HepG2 (cell line): Measurements from ENCODE around the gene GGA1. TPM values are rescaled to one million over a fixed set of nuclear protein-coding genes. Genes with fewer than 3 reads are reported as not detected.

ENCODE experiments used
- ATAC-seq: fragments of 200-7000 bp; cut with Tn5 transposase; 3 replicates; pipeline ENCODE4 v1.9.1; 2020; ENCODE audit warnings: mild to moderate bottlenecking, moderate library complexity
- BruUV-seq: library from RNA; stranded (reverse); fragments of 400-500 nt; replicated peaks from 2 replicates; lab custom pipeline; 2021; lab: Mats Ljungman, UMichigan
- CTCF ChIA-PET: fragments of 300-600 bp; formaldehyde crosslinking; extraction: SDS; loops from one replicate; lab custom pipeline; 2021; ENCODE audit warnings: low total read pairs, inconsistent platforms, low intra/inter-chr PET ratio; lab: Yijun Ruan, JAX
- POLR2A ChIA-PET: fragments of 350-600 bp; sonication (Branson Sonifier 250); formaldehyde crosslinking; loops from one replicate; lab custom pipeline; 2020; ENCODE audit warnings: antibody characterized with exemption, inconsistent platforms; lab: Yijun Ruan, JAX
- DNase-seq: peaks from one replicate; pipeline ENCODE4 v3.0.0-alpha.2; 2015; ENCODE audit warnings: low spot score
- FAIRE-seq: peaks from 3 replicates; lab custom pipeline; 2011; peaks lifted over from hg19 to GRCh38; lab: Jason Lieb, UNC
- H2AFZ ChIP-seq: one replicate; pipeline ENCODE4 v1.6.1; 2011; ENCODE audit warnings: low read length, inconsistent platforms
- H3K27ac ChIP-seq: fragments of 300-600 bp; 3 replicates; pipeline ENCODE4 v1.8.0; 2011; ENCODE audit warnings: mixed run types, mild to moderate bottlenecking, mixed read lengths, low read length, inconsistent platforms; ENCODE audit not compliant: insufficient read depth; ENCODE audit errors: extremely low read length
- H3K27me3 ChIP-seq, 2 experiments: fragments of 200-600 bp in 1 of 2; 2 replicates in 1 of 2; 3 replicates in 1 of 2; pipeline versions ENCODE4 v1.6.0 to v1.8.0; 2011; ENCODE audit warnings: low read length in 2 of 2, mild to moderate bottlenecking in 2 of 2, moderate library complexity in 2 of 2, inconsistent platforms in 1 of 2; ENCODE audit not compliant: insufficient read depth in 2 of 2, control insufficient read depth in 1 of 2
- H3K36me3 ChIP-seq, 2 experiments: fragments of 200-600 bp in 1 of 2; replicated peaks in 1 of 2; 2 replicates in 1 of 2; 3 replicates in 1 of 2; pipeline versions ENCODE4 v1.5.1 to v1.8.0; 2011; ENCODE audit warnings: low read length in 2 of 2, inconsistent platforms in 1 of 2; ENCODE audit not compliant: insufficient read depth in 2 of 2, control insufficient read depth in 1 of 2
- H3K4me1 ChIP-seq: 2 replicates; pipeline ENCODE4 v1.5.1; 2012; ENCODE audit warnings: low read length, inconsistent platforms; ENCODE audit not compliant: insufficient read depth
- H3K4me2 ChIP-seq: 2 replicates; pipeline ENCODE4 v1.6.0; 2011; ENCODE audit warnings: low read depth, low read length, inconsistent platforms
- H3K4me3 ChIP-seq, 3 experiments: fragments of 200-600 bp in 1 of 3; sonication (generic), shearing (Covaris generic) in 1 of 3; replicated peaks in 1 of 3; 2 replicates each; pipeline ENCODE4 v1.5.1; 2011 to 2016; ENCODE audit warnings: low read length in 3 of 3, inconsistent platforms in 2 of 3, low read depth in 2 of 3, mild to moderate bottlenecking in 2 of 3, control low read depth in 1 of 3, mixed read lengths in 1 of 3; ENCODE audit not compliant: insufficient read depth in 1 of 3
- H3K79me2 ChIP-seq: one replicate; pipeline ENCODE4 v1.6.1; 2011; ENCODE audit warnings: low read length, inconsistent platforms; ENCODE audit not compliant: insufficient read depth
- H3K9ac ChIP-seq: 2 replicates; pipeline ENCODE4 v1.6.0; 2011; ENCODE audit warnings: mild to moderate bottlenecking, low read depth, low read length, inconsistent platforms; ENCODE audit not compliant: insufficient read depth
- H3K9me3 ChIP-seq: 2 replicates; pipeline ENCODE4 v1.5.1; 2012; ENCODE audit warnings: mild to moderate bottlenecking, low read length
- H4K20me1 ChIP-seq: 2 replicates; pipeline ENCODE4 v1.6.0; 2011; ENCODE audit warnings: inconsistent platforms, mild to moderate bottlenecking, low read length, moderate library complexity; ENCODE audit not compliant: insufficient read depth
- AGO1 ChIP-seq: fragments of 200-400 bp; formaldehyde crosslinking; IDR thresholded peaks from 2 replicates; pipeline ENCODE4 v1.6.1; 2017; ENCODE audit warnings: mild to moderate bottlenecking, low read depth, low read length, moderate library complexity; ENCODE audit not compliant: poor library complexity, severe bottlenecking
- HNRNPK ChIP-seq: fragments of 200-400 bp; formaldehyde crosslinking; IDR thresholded peaks from 2 replicates; pipeline ENCODE4 v1.6.1; 2018; ENCODE audit warnings: low read length, low read depth, moderate library complexity, mild to moderate bottlenecking; ENCODE audit not compliant: poor library complexity, severe bottlenecking
- JUN ChIP-seq: sonication (generic); formaldehyde crosslinking; IDR thresholded peaks from 2 replicates; pipeline ENCODE4 v1.4.0; 2020; ENCODE audit warnings: mild to moderate bottlenecking, missing genetic modification reagents
- POLR2G ChIP-seq: fragments of 200-400 bp; formaldehyde crosslinking; IDR thresholded peaks from 2 replicates; pipeline ENCODE4 v1.6.1; 2018; ENCODE audit warnings: mild to moderate bottlenecking, low read depth, low read length, moderate library complexity
- ZNF121 ChIP-seq: sonication (generic); formaldehyde crosslinking; IDR thresholded peaks from 2 replicates; pipeline ENCODE4 v1.5.0; 2020; ENCODE audit warnings: mild to moderate bottlenecking, missing genetic modification reagents
- ZNF274 ChIP-seq: sonication (generic); formaldehyde crosslinking; IDR thresholded peaks from 2 replicates; pipeline ENCODE4 v1.5.1; 2020; ENCODE audit warnings: mild to moderate bottlenecking, missing genetic modification reagents
- ZNF788 ChIP-seq: sonication (generic); formaldehyde crosslinking; IDR thresholded peaks from 2 replicates; pipeline ENCODE4 v1.5.0; 2020; ENCODE audit warnings: mild to moderate bottlenecking, missing genetic modification reagents, borderline replicate concordance
- ZSCAN21 ChIP-seq: sonication (generic); formaldehyde crosslinking; IDR thresholded peaks from 2 replicates; pipeline ENCODE4 v1.8.0; 2022; ENCODE audit warnings: mild to moderate bottlenecking, missing genetic modification reagents, moderate library complexity, borderline replicate concordance
- WGBS: methylation state at CpG from one replicate; pipeline ENCODE4 v1.1.6; 2017; ENCODE audit warnings: low lambda C conversion rate; 5-methylcytosine and 5-hydroxymethylcytosine counted together
- in situ Hi-C: cut with HindIII; loops from 2 replicates; pipeline ENCODE4 v1.10.0; 2017; ENCODE audit warnings: low pct_unique_long_range_greater_than_20kb; ENCODE audit not compliant: extremely low pct_ligation_motif_present
- intact Hi-C: fragments of 100-400 bp; cut with micrococcal nuclease; formaldehyde crosslinking; loops from one replicate; pipeline ENCODE4 v1.10.0; 2022; ENCODE audit not compliant: unreplicated experiment
- polyA plus RNA-seq, 8 experiments: library from polyadenylated mRNA; depleted of rRNA in 3 of 8; stranded (reverse) in 7 of 8; unstranded in 1 of 8; fragments of >200 nt; fragmentation: Illumina TruSeq in 4 of 8; extraction: Trizol in 4 of 8; gene quantifications; 2 replicates each; pipeline versions ENCODE4 v1.2.1 to v1.2.3, GENCODE V29; 2011 to 2016; ENCODE audit warnings: low read depth in 4 of 8, missing spikeins in 1 of 8, mixed read lengths in 1 of 8; ENCODE audit not compliant: insufficient read depth in 1 of 8
- total RNA-seq, 5 experiments: library from RNA; depleted of rRNA; stranded (reverse); fragments of >200 nt; fragmentation: Illumina TruSeq; extraction: Trizol; gene quantifications; 2 replicates each; pipeline ENCODE4 v1.2.3, GENCODE V29; 2016; ENCODE audit warnings: low read depth in 1 of 5
- TF ChIP-seq, protein P1 (sequence below): sonication (generic); IDR thresholded peaks from 2 replicates; pipeline ENCODE4 v1.6.1; 2016; ENCODE audit warnings: low read depth, borderline replicate concordance
- TF ChIP-seq, protein P2 (sequence below): sonication (generic); formaldehyde crosslinking; IDR thresholded peaks from 2 replicates; pipeline ENCODE4 v1.4.0; 2020; ENCODE audit warnings: mild to moderate bottlenecking, missing genetic modification reagents
- TF ChIP-seq, protein P3 (sequence below): sonication (generic); formaldehyde crosslinking; IDR thresholded peaks from 2 replicates; pipeline ENCODE4 v1.5.1; 2020; ENCODE audit warnings: mild to moderate bottlenecking, missing genetic modification reagents, borderline replicate concordance
- TF ChIP-seq, protein P4 (sequence below): sonication (generic); formaldehyde crosslinking; IDR thresholded peaks from 2 replicates; pipeline ENCODE4 v1.4.0; 2020; ENCODE audit warnings: missing genetic modification reagents

Gene GGA1
- total and polyA plus RNA-seq, 2 of the 13 experiments (the other 11 are each of a cell fraction or from before 2014, with no cell fraction given) = 29.1 to 87.2 TPM

DNA sequence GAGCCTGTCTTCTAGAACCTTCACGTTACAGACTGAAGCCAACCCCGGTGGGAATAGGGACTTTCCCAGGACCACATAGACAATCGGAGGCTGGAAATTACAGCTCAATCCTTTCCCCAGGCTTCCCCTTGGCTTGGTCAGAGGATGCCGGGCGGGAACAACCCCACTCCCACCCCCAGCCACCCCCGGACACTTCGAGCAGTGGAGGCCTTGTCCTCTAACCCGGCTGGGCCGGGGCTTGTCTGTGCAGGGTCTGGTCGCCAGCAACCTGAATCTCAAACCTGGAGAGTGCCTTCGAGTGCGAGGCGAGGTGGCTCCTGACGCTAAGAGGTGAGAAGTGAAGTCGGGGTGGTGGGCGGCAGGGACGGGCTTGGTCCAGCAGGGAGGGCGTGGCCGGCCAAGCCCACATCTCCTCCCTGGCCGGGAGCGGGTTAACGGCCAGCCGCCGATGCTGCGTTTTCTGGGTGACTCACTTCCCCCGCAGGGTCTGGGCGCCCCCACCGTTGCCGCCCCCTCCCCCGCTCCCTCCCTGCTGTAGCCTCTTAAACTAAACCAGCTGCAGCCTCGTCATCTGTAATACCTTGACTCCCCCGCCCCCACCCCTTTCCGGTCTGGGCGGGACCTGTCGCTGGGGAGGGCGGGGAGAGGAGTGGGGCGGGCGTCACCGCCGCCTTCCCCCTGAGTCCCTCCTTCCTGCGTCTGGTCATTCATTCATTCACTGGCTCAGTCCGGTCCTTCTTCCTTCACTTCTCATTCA is 68.3 kb downstream of the GGA1 start:
- peak overlapping the region; percentile 33 for H3K27ac ChIP-seq
- peak overlapping the region; percentile 96 for H3K4me2 ChIP-seq
- H3K4me1 ChIP-seq = peaks cover 54% of the 10 kb centered on the region
- no peak overlapping the region for H2AFZ ChIP-seq
- H3K27me3 ChIP-seq = no peaks in the 10 kb centered on the region
- peak; percentile 75 for DNase-seq
- H4K20me1 ChIP-seq = no peaks in the 10 kb centered on the region
- in situ Hi-C loops (no loop called here), intact Hi-C loops (loop anchor here (1.0 kb wide), 1 partner anchor 16 kb away; no protein-coding TSS in a partner anchor)
- no peaks in the 10 kb centered on the region for H3K9me3 ChIP-seq
- FAIRE-seq = no peak
- POLR2A ChIA-PET = interaction anchor here (0.6 to 6.0 kb wide), 7 partner anchors 9 to 323 kb away, joined by 3 to 120 read pairs (median 4); partner anchors contain the start of genes NOL12 and PDXP
- peak overlapping the region; percentile 71 for H3K9ac ChIP-seq
- H3K4me3 ChIP-seq = peak overlapping the region; percentile 57 to 71 (median 59)
- CTCF ChIA-PET = no interaction called here
- BruUV-seq = no TSS peak
- H3K79me2 ChIP-seq = no peaks in the 10 kb centered on the region
- WGBS = under 1% methylated on average over 20 of the region's 42 CpGs
- ATAC-seq = peak; percentile 20
- H3K36me3 ChIP-seq = peaks cover 0 to 2% of the 10 kb centered on the region in 2 experiments; a peak in 1 of 5 replicates
- no peak for TF ChIP-seq AGO1
- TF ChIP-seq ZNF274 (CRISPR knock-in tag) = no peak
- TF ChIP-seq, protein P1, sequence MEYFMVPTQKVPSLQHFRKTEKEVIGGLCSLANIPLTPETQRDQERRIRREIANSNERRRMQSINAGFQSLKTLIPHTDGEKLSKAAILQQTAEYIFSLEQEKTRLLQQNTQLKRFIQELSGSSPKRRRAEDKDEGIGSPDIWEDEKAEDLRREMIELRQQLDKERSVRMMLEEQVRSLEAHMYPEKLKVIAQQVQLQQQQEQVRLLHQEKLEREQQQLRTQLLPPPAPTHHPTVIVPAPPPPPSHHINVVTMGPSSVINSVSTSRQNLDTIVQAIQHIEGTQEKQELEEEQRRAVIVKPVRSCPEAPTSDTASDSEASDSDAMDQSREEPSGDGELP = peak; percentile 80
- TF ChIP-seq, protein P2, sequence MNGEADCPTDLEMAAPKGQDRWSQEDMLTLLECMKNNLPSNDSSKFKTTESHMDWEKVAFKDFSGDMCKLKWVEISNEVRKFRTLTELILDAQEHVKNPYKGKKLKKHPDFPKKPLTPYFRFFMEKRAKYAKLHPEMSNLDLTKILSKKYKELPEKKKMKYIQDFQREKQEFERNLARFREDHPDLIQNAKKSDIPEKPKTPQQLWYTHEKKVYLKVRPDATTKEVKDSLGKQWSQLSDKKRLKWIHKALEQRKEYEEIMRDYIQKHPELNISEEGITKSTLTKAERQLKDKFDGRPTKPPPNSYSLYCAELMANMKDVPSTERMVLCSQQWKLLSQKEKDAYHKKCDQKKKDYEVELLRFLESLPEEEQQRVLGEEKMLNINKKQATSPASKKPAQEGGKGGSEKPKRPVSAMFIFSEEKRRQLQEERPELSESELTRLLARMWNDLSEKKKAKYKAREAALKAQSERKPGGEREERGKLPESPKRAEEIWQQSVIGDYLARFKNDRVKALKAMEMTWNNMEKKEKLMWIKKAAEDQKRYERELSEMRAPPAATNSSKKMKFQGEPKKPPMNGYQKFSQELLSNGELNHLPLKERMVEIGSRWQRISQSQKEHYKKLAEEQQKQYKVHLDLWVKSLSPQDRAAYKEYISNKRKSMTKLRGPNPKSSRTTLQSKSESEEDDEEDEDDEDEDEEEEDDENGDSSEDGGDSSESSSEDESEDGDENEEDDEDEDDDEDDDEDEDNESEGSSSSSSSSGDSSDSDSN (CRISPR knock-in tag) = peak; percentile 43; the same call in 1 of the 2 replicates
- TF ChIP-seq, protein P3, sequence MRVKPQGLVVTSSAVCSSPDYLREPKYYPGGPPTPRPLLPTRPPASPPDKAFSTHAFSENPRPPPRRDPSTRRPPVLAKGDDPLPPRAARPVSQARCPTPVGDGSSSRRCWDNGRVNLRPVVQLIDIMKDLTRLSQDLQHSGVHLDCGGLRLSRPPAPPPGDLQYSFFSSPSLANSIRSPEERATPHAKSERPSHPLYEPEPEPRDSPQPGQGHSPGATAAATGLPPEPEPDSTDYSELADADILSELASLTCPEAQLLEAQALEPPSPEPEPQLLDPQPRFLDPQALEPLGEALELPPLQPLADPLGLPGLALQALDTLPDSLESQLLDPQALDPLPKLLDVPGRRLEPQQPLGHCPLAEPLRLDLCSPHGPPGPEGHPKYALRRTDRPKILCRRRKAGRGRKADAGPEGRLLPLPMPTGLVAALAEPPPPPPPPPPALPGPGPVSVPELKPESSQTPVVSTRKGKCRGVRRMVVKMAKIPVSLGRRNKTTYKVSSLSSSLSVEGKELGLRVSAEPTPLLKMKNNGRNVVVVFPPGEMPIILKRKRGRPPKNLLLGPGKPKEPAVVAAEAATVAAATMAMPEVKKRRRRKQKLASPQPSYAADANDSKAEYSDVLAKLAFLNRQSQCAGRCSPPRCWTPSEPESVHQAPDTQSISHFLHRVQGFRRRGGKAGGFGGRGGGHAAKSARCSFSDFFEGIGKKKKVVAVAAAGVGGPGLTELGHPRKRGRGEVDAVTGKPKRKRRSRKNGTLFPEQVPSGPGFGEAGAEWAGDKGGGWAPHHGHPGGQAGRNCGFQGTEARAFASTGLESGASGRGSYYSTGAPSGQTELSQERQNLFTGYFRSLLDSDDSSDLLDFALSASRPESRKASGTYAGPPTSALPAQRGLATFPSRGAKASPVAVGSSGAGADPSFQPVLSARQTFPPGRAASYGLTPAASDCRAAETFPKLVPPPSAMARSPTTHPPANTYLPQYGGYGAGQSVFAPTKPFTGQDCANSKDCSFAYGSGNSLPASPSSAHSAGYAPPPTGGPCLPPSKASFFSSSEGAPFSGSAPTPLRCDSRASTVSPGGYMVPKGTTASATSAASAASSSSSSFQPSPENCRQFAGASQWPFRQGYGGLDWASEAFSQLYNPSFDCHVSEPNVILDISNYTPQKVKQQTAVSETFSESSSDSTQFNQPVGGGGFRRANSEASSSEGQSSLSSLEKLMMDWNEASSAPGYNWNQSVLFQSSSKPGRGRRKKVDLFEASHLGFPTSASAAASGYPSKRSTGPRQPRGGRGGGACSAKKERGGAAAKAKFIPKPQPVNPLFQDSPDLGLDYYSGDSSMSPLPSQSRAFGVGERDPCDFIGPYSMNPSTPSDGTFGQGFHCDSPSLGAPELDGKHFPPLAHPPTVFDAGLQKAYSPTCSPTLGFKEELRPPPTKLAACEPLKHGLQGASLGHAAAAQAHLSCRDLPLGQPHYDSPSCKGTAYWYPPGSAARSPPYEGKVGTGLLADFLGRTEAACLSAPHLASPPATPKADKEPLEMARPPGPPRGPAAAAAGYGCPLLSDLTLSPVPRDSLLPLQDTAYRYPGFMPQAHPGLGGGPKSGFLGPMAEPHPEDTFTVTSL (CRISPR knock-in tag) = no peak
- peak; percentile 27; the same call in 1 of the 2 replicates for TF ChIP-seq POLR2G
- peak; percentile 49; the same call in 1 of the 2 replicates for TF ChIP-seq ZNF788
- TF ChIP-seq ZNF121 = no peak
- TF ChIP-seq JUN = no peak
- TF ChIP-seq HNRNPK = peak; percentile 13
- TF ChIP-seq, protein P4, sequence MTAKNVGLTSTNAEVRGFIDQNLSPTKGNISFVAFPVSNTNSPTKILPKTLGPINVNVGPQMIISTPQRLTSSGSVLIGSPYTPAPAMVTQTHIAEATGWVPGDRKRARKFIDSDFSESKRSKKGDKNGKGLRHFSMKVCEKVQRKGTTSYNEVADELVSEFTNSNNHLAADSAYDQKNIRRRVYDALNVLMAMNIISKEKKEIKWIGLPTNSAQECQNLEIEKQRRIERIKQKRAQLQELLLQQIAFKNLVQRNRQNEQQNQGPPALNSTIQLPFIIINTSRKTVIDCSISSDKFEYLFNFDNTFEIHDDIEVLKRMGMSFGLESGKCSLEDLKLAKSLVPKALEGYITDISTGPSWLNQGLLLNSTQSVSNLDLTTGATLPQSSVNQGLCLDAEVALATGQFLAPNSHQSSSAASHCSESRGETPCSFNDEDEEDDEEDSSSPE (CRISPR knock-in tag) = 0 out of 2 replicates have a peak, but pooled peaks have one; percentile 25
- no peak for TF ChIP-seq ZSCAN21 (CRISPR knock-in tag)
